ENCODE results near the gene FGF12.
"Not testable (repeated sequence)": the region's sequence is repeated elsewhere in the genome, so short reads cannot be mapped to it uniquely, and the experiment has no call there.

FGF12 gene

GRCh38 chr3:192576704-192577103, 150.6 kb downstream of the FGF12 start:
- DNase-seq, result not testable (repeated sequence)

DNA sequence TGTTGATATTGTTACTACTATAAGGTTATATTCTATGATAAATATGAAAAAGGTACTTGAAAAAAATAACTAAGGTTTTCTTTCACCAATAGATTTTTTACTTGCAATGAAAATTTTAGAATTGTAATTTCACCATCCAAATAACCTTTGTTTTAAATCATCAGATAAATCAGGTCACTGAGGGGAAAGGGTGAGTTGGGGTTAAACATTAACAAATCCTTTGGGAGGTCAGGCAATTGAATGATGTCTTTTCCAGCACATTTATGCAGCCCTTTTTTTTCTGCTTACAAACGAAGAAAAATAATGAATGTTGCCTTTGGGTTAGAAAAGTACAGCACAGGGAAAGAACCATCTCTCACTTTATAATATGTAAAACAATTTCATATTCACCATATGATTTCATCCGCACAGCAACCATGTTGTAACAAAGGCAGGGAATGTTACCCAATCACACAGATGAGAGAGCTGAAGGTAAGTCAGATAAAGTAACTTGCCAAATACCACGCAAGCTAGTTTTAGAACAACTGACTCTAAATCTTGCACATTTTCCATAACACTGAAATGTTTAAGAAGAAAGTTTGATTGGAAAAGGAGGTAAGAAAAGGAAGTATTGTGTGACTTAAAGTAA, 151.3 kb downstream of the FGF12 start:
- DNase-seq, result no peak

DNA sequence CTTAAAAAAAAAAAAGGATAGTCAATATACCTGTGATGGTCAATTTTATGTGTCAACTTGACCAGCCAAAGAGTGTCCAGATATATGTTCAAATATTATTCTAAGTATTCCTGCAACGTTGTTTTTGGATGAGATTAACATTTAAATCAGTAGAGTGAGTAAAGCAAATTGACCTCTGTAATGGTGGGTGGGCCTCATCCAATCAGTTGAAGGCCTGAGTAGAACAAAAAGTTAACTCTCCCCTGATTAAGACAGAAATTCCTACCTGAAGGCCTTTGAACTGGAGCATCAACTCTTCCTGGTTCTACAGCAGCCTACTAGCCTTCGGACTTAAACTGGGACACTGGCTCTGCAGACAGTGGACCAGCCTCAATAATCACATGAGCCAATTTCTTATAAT, 154.1 kb downstream of the FGF12 start:
- no peak for DNase-seq

- no peak for DNase-seq
These were observed 156.2 kb downstream of the FGF12 start for GRCh38 chr3:192570821-192571791.

DNA sequence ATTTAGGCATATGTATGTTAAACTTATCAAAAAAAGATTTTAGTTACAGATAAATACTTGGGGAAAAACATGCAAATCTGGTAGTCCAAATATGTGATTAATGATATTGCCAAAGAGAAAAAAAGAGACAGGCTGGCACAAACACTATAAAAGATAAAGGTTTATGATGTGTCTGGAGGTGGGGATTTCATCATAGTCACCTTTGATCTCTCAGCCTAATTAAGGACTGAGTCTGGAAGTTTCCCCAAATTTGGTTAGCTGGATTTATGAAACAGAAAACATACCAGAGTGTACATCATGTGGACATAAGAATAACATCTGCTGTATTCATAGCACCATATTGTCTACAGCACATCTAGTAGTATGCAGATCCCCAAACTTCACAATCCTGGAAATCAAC, 157.0 kb downstream of the FGF12 start:
- no peak for DNase-seq

- DNase-seq, result peak; percentile 36
These were observed 160.5 kb downstream of the FGF12 start for GRCh38 chr3:192566706-192567290.

- no peak for DNase-seq
These were observed 162.7 kb downstream of the FGF12 start for GRCh38 chr3:192564611-192565010.

DNA sequence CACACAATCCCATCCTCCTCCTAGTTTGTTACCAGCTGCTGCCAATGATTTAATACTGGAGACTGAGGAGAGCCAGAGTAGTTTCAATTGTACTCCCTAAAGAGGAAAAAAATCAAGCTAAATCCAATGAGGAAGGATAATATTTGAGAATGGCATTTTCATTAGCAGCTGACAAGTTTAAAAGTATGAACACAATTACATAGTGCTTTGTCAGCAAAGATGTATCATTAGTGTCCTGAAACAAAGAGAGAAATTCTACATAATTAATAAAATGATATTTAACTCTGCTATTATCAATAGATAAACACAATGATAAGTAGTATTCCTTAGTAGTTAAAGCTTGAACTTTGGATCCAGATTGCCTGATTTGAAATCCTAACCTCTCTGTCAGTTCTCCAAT, 163.9 kb downstream of the FGF12 start:
- no peak for DNase-seq

DNA sequence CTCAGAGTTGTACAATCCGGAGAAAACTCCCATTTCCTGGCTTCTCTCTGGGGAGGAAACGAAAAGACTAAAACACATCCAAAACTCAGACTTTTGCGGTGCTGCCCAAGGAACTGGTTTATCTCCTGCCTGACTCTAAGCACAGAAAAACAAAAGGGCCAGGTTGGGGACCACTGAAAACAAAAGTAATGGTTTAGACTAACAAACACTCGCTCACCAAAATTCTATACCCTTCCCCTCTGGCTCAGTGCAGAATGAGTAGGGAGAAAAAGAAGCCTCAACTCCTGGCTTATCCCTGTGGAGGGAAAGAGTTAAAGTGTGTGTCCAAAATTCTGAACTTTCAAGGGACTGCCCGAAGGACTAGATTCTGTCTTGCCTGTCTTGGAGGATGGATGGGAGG, 173.6 kb downstream of the FGF12 start:
- DNase-seq, result no peak

DNA sequence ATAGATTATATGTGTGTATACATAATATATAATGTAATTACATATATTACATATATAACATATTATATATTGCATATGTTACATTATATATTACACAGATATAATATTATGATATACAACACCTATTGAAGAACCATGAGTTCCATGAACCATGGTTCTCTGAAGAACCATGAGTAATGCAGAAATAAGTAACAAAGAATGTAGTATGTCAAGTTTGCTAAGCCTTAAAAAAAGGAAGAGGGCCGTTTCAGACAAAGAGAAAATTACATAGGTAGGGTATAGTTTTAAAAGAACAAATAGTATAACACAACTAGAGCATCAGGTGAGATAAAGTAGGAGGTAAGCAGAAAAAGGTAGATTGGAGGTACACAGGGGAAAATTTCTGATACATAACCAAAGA, 177.0 kb downstream of the FGF12 start:
- DNase-seq, result no peak

DNA sequence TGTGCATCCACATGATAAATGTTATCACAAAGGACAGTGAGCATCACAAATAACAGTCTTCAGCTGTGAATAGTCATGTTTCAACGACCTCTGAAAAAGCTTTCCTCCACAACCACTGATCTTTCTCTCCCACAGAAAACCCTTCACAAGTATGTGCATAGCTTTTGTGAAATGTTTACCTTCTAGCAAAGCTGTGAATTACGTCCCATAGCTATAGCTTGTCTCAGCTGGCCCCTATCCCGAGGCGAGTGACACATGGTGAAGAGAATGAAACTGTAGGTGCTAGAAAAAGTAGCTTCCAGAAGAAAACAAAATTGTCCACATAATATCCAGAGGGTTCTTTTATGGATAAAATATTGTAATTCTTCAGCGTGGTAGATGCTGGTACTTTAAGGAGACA, 182.0 kb downstream of the FGF12 start:
- DNase-seq, result no peak

DNA sequence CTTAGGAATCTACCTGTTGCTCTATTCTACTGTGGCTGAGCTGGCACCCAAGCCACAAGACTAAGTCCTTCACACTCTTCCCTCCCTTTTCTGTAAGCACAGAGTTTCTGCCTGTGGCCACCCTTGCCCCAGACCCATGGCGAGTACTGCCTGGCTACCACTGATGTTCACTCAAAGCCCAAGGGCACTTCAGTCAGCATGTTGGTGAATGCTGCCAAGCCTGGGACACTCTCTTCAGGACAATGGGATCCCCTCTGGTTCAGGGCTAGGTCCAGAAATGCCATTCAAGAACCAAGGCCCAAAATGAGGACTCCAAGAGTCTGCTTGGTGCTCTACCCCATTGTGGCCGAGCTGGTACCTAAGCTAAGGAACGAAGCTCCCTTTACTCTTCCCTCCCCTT, 184.2 kb downstream of the FGF12 start:
- DNase-seq, result no peak

DNA sequence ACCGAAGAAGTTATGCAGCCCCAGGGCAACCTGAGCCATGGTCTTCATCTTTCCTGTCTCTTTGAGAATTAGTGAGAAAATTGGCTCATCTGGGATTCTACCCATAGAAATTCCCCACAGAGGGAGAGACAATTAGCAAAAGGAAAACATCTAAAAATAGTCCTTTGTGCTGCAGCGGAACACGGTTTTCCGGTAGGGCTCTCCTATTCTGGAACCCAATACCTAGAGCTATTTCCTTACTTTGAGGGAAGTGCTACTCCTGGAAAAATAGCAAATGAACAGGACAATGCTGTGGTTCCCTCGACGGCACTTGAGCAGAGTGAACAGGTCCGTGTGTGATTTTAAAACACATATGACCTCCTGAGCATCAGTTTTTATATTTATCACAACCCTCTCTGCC, 210.5 kb downstream of the FGF12 start:
- DNase-seq, result no peak

DNA sequence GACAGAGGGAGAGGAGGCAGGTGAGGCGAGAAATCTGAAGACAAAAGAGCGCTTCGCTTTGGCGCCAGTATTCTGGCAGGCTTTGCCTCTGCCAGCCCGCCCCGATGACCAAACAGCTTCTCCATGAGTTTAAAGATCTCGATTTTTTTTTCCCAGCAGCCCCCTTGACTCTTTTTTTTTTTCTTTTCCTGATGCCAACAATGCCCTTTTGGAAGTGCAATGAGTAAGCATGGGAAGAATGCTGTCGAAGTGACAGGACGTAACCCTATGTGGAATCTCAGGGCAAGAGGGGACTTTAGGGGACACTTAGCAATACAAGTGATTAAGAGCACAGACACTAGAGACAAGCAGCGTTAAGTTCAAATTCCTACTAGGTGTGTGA, 211.7 kb downstream of the FGF12 start:
- no peak for DNase-seq

- DNase-seq, result no peak
These were observed 212.3 kb downstream of the FGF12 start for GRCh38 chr3:192514754-192515663.

GRCh38 chr3:192514081-192514753, 213.1 kb downstream of the FGF12 start:
- no peak for DNase-seq

- DNase-seq, result no peak
These were observed 221.6 kb downstream of the FGF12 start for GRCh38 chr3:192505731-192506130.

GRCh38 chr3:192501401-192501800, 225.9 kb downstream of the FGF12 start:
- no peak for DNase-seq

GRCh38 chr3:192496905-192497587, 230.3 kb downstream of the FGF12 start:
- DNase-seq, result no peak

DNA sequence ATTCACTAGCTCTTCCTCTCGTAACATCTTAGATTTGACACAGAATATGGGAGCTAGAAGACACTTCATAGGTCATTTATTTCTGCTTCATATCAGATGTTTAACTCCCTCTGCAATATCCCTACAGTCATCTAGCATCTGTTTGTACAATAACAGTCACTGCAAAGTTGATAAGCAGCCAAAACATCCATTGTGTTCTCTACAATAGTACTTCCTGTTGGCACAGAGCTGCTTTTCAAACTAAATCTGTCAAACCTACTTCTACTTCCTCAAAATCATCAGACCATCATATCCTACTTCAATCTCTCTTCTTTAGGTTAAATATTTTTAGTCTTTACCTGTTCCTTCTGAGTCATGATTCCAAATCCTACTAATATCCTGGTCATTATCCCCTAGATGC, 233.2 kb downstream of the FGF12 start:
- DNase-seq, result no peak

DNA sequence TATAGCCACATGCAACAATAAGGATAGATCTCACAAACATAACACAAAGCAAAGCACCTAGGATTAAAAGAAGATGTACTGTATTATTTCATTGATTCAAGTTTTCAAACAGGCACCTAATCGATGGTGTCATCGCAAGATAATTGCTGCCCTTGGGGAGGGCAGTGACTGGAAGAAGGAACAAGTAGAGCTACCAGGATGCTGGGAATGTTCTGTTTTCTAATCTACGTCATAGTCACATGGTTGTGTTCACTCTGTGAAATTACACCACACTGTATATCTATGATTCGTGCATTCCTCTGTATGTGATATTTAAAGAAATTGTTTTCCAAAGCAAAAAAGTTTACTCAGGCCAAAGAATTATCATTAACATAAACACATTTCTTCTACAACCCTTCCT, 236.6 kb downstream of the FGF12 start:
- DNase-seq, result no peak

- no peak for DNase-seq
These were observed 237.8 kb downstream of the FGF12 start for GRCh38 chr3:192489579-192489978.
